GM18520 (cell line): ENCODE measurements around the gene ANGPTL7.

Source experiments
- ATAC-seq: cut with Tn5 transposase; IDR thresholded peaks from one replicate; pipeline ENCODE4 v1.9.1; 2021; ENCODE audit not compliant: unreplicated experiment

The ANGPTL7 gene

DNA sequence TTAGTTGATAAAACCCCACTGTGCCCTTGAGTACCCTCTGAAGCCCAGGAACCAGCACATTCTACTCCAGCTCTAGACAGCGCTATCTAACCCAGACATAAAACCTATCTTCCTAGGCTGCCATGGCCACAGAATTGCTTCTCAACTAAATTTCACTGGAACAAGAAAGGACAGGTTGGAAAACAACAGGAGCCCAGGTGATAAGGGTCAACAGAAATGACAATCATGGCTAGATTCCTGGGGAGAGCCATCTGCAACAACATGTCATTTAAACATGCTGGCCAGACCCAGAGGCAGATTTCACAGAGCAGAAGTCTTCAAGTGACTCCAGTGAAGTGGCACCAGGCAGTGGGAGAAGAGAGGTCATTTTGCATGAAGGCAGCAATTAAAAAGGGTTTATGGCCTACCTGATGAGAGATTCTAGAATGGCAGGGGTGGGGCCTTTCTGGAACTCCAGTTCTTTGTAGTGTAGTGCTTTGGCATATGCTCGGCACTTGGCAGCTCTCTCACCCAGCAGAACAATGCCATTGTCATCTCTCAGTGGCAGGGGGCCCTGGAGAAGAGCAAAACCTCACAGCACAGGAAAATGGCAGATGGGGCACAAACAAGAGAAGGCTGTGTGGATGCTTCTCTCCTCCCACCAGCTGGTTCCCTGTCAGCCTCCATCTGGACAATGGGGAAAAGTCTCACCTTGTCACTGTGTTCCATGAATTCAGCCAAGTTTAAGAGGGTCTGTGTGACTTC lies 9.9 kb downstream of the ANGPTL7 start:
- no peak for ATAC-seq

DNA sequence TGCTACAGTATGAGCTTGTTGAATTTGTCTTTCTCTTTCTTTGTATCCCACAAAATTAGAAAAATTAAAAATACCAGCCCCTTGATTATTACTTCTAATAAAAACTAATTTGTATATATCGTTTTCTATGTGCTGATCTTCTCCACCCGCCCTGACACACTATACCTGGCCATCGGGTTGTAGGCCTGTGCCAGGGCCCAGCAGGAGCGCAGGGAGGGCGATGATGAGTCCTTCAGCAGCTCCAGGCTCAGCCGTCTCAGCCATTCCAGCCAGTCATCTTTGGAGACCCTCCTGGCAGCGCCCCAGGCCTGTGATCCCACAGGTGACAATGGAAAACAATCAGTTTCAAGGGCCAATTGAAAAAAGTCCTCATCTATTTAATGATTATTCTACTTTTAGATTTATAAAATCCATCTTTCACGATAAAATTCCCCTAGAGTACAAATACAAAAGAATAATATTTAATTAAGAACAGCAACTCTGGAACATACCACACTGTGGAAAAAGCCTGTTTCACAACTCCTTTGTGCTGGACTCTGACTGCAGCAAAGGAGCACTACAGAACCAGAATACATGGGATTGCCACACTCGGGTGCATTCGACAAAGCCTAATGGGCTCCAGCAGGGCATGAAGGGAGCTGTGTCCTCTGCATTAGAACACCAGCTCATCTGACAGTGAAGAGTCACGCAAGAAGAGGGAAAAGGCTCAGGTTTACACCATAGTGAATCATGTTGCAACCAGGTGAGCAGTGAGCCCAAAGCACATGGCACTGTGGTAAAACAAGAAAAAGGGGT lies 15.4 kb downstream of the ANGPTL7 start:
- no peak for ATAC-seq

DNA sequence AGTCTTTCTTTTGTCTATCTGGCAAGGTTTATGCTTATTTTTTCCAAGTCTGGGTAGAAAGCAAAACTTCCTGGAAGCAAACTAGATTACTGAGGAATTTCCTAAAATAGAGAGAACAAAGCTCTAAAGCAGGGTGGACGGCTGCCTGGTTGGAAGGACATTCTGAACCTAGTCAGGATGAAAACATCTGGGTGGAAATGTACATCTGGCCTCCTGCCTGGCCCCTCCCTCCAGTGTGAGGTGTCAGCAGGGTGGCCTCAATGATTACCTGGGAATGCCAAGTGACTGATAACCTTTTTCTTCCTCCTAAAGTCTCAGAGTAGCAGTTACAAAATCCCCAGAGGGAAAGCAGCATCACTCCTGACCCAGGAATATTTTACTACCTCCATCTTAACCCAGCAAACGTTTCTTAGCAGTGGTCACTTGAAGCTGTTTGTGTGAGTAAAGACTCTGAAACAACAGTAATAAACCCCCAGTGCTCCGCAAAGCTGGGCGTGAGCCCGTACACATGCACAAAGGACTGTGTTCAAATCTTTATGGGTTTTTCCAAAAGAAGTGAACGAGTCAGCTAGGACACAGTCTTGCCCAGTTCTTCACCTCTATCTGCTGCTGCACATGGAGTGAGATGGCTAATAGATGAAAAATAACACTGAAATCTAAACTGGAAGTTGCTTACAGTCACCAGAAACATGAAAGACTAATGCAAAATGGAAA lies 18.9 kb downstream of the ANGPTL7 start:
- no peak for ATAC-seq

DNA sequence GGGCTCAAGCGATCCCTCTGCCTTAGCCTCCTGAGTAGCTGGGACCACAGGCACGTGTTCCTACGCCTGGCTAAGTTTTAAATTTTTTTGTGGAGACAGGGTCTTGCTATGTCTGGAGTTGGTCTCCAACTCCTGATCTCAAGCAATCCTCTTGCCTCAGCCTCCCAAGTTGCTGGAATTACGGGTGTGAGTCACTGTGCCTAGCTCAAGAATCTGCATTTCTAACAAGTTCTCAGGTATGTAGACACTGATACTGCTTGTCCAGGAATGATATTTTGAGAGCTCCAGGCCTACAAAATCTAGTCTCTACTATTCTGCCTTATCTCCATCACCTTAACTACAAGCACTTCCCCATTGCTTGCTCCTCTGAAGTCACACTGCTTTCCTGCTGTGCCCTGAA lies 22.3 kb downstream of the ANGPTL7 start:
- no peak for ATAC-seq

DNA sequence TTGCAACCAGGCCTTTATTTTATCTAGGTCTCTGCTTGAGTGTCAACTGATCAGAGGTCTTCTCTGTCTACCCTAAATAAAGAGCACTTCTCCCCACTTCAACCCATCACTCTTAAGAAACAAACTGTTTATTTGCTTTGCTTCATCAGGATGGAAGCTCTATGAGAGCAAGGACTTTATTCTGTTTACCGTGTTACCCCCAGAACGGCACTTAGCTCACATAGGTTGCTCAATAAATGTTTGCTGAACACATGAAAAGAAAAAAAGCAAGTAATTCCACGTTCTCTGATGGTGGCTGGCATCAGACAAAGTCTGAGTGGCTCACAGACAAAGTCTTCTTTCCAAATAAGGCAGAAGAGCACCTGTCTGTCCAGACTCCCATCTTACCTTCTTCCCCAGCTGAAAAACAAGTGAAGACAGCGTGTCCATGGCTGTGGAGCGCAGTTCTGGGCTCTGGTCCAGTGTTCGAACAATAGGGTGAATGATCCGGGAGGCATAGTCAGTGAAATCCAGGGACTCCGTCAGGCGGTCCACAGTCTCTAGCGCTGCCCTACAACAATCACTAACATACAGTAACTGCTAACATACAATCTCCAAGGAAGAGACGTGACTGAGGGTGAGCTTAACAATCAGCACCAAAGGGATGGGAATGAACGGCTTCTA lies 22.9 kb downstream of the ANGPTL7 start:
- ATAC-seq, result no peak

DNA sequence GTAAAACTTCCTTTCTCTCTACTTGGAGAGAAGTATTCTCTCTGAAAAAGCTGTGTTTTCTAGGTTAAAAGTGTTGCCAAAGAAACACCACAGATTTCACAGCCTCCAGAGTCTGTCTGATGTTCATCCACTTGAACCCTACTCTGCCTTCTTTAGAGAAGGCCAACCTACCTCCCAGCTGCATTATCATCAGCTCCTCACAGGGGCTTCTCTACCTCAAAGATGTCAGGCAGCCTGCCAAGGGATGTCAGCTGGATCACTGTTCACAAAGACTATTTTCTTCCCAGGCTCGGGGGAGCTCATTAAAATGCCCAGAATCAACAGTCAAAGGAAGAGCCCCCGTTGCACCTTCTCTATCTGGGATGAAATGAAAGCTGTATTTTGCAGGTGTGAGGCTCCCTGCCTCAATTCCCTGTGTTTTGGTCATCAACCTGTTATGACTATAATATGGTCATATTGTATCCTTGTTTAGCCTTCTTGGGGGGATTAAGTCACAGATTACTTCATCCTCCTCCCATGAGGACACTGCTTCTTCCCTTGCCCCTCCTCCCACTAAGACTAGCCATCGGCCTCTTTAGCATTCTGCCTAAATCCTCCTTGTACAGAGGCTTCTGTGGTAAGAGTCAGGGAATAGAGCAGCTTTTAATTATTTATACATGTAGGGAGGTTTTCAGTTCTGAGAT lies 25.7 kb downstream of the ANGPTL7 start:
- no peak for ATAC-seq

DNA sequence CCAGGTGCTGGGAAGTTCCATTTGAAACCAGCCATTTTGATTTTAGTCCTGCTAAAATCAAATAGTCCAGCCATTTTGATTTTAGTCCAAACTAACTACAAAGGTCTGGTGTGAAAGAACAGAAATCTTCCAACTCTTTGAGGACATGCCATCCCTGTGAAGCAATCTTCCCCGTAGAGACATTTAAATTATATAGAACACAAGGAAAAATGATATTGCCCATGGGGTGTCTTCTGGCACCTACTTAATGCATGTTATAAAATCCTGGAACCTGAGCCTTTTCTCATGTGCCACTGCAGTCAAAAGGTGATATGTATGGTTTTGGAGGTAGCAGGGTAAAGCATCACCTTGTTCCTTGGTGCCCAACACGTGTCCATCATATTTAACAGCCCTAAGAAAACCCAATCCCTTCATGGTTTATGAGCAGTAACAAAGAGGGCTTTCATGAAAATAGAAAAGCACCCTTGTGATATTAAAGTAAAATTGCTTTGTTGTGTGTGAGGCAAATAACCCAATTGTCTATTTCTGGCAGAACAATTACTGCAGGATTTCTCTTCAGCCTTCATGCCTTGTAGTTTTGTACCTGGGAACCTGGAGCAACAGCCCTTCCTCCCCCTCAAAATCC lies 26.3 kb downstream of the ANGPTL7 start:
- ATAC-seq, result no peak

DNA sequence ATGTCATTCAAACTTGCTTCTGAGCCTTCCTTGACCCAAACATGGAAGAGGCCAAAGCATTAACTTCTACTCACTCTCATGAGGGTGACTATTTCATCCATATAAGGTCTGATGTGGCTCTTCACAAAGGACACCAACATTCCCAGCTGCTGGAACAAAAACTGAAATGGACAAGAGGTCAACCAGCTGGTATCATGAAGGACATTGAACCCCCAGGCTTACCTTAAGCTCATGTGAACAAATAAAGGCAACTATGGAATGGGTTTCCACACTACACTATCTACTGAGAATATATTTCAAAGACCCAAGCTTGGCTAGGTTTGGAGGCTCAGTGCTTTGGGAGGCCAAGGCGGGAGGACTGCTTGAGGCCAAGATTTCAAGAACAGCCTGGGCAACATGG lies 26.9 kb downstream of the ANGPTL7 start:
- no peak for ATAC-seq

DNA sequence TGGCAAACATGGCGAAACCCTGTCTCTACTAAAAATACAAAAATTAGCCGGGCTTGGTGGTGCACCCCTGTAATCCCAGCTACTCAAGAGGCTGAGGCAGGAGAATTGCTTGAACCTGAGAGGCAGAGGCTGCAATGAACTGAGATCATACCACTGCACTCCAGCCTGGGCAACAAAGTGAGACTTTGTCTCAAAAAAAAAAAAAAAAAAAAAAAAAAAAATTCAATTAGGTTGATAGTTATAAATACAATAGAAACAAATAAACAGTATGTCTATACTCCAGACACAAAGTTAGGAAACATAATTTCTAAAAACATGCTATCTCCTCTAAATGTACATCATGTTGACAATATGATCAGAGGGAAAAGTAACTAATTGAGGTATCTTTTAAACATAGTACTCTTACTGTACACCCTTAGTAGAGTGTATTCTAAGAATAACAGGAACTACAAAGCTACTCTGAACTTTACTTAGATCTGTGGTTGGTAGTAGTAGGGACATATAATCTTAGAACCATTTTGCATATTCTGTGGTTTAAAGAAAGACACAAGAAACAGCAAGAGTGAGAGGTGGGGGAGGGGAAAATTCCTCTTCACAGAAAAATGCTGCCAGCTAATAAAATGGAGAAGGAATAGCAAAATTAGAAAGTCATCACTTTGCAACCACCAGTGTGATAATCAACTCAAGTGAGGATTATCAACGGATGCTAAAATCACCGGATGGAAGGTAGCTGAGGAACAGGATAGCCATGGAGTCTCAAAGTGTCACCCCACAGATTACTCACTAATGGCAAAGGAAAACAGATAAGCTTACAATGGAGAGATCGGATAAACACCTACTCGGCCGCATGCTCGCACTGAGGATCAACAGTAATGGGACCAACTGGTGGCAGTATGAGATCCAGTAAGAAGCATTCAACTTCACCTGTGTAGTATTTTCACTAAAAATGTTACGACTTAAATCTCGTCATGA lies 38.2 kb downstream of the ANGPTL7 start:
- ATAC-seq, result no peak

DNA sequence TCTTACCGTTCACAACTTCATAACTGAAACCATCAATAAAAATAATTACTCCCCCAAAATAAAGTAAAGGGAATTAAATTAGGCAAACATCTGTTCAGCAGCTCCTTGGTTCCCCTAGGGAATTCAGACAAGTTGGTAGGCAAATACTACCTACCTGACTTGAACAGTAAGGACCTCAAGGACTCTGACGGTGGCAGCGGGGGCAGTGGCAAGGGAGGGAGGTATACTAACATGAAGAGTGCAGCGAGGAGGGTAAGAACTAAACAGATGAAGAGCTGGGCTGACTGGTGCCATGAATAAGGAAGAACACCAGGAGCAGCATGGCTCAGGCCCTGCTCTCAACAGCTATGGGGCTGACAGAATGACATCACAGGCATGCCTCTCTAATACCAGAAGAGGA lies 40.0 kb downstream of the ANGPTL7 start:
- ATAC-seq, result no peak

DNA sequence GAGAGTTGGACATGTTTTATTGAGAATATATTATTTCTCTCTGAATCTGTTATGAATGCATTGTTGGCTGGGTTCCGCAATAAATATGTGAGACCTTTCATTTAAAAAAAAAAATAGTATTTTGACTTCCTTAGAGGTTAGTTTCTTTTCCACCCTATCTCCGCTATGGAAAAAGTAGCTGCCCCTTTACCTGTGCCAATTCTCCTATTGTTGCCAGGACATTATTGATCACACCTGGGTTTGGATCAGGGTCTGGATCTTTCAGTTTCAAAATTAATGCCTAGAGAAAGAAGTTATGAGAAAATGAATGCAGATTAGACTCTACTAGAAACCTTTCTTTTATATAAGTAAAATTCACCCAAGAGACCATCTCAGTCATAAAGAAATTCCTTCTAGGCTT lies 44.1 kb downstream of the ANGPTL7 start:
- no peak for ATAC-seq

DNA sequence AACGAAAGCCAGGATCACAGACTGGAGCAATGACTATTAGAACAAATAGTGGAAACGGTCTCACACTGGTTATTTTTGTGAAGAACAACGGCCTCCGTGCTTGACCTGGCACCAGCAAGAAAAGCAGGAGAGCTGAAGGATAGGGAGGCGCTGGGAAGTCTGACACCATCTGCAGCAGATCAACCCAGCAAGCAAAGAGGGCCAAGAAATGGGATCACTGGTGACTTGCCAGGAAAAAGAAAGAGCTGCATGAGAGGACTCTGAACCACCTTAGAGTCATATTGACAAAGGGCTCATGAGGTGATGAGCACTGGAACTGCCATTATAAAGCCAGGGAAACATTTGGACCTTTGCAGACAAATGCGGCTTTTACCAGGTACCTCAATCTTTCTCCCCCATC lies 48.2 kb downstream of the ANGPTL7 start:
- ATAC-seq, result no peak

DNA sequence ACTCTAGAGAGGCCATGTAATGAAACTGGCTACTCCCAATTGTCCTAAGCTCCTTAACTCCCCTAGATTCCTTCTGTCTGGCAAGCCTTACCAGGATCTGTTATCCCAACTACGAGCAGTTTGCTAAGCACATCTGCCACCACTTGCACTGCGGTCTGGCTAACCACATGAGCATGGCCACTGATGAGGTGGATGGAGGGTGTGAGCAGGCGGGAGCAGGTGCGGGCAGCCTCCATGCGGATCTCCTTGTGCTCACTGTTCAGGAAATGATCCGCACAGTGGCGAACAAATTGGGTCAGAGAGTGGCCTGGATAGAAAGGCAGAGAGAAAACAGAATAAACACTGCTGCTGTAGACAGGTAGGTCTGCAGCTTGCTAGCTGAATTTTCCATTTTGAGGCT lies 49.2 kb downstream of the ANGPTL7 start:
- no peak for ATAC-seq

DNA sequence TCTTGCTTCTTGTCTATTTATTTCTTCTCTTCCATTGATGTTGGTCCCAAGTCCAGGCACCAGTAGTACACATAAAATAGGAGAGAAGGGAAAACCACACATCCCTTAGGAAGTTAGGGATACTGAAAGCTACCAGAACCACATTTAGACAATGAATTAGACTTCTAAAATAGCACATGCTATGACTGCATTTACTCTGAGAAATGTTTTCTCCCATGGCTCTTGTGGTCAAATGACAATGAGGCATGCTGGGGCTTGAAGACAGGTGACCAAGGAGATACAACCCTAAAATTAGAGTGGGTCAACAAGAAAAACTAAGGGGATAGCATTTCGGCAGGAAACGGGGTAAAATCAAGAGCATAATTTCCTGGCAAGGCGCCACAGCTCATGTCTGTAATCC lies 56.1 kb downstream of the ANGPTL7 start:
- no peak for ATAC-seq
